HG03521 (cell line): Measurements from ENCODE around the gene PATJ.
"Not testable (repeated sequence)": the region's sequence is repeated elsewhere in the genome, so short reads cannot be mapped to it uniquely, and the experiment has no call there.

Experiments
- ATAC-seq: cut with Tn5 transposase; IDR thresholded peaks from one replicate; pipeline ENCODE4 v1.9.1; 2021; ENCODE audit warnings: mild to moderate bottlenecking, moderate library complexity; ENCODE audit not compliant: unreplicated experiment

Gene PATJ

GRCh38 chr1:61746813-61747212 is 4.5 kb downstream of the PATJ start:
- ATAC-seq = no peak

GRCh38 chr1:61748566-61748965 is 6.3 kb downstream of the PATJ start:
- no peak for ATAC-seq

GRCh38 chr1:61749574-61749973 is 7.3 kb downstream of the PATJ start:
- ATAC-seq = no peak

- ATAC-seq = no peak
These were observed 10.7 kb downstream of the PATJ start for GRCh38 chr1:61752921-61753389.

GRCh38 chr1:61753998-61754508 is 11.8 kb downstream of the PATJ start:
- no peak for ATAC-seq

- ATAC-seq = no peak
These were observed 12.3 kb downstream of the PATJ start for GRCh38 chr1:61754545-61754944.

GRCh38 chr1:61756773-61757172 is 14.5 kb downstream of the PATJ start:
- no peak for ATAC-seq

- ATAC-seq = no peak
These were observed 15.7 kb downstream of the PATJ start for GRCh38 chr1:61757950-61758349.

GRCh38 chr1:61770131-61770530 is 27.9 kb downstream of the PATJ start:
- ATAC-seq = no peak

GRCh38 chr1:61776091-61776490 is 33.8 kb downstream of the PATJ start:
- no peak for ATAC-seq

- no peak for ATAC-seq
These were observed 37.0 kb downstream of the PATJ start for GRCh38 chr1:61779231-61779630.

- no peak for ATAC-seq
These were observed 38.9 kb downstream of the PATJ start for GRCh38 chr1:61781151-61781550.

- ATAC-seq = peak; percentile 84
These were observed 40.5 kb downstream of the PATJ start for GRCh38 chr1:61782771-61783170.

- no peak for ATAC-seq
These were observed 42.4 kb downstream of the PATJ start for GRCh38 chr1:61784726-61785125.

- ATAC-seq = no peak
These were observed 48.6 kb downstream of the PATJ start for GRCh38 chr1:61790837-61791236.

- ATAC-seq = no peak
These were observed 54.9 kb downstream of the PATJ start for GRCh38 chr1:61797045-61797755.

- not testable (repeated sequence) for ATAC-seq
These were observed 58.8 kb downstream of the PATJ start for GRCh38 chr1:61801047-61801446.

- ATAC-seq = no peak
These were observed 65.4 kb downstream of the PATJ start for GRCh38 chr1:61807606-61808140.

GRCh38 chr1:61808321-61808720 is 66.0 kb downstream of the PATJ start:
- ATAC-seq = no peak

GRCh38 chr1:61808968-61809367 is 66.7 kb downstream of the PATJ start:
- no peak for ATAC-seq

GRCh38 chr1:61812916-61813315 is 70.6 kb downstream of the PATJ start:
- ATAC-seq = no peak

GRCh38 chr1:61816191-61816590 is 73.9 kb downstream of the PATJ start:
- no peak for ATAC-seq

GRCh38 chr1:61818992-61819391 is 76.7 kb downstream of the PATJ start:
- no peak for ATAC-seq
